Mesothelial cell of epicardium (in vitro differentiated cells): Measurements from ENCODE around the gene TXNDC2. TPM values are rescaled to one million over a fixed set of nuclear protein-coding genes. Genes with fewer than 3 reads are reported as not detected.

Experiments
- DNase-seq, 2 experiments: peaks; one replicate each; pipeline ENCODE4 v3.0.0; 2021; ENCODE audit warnings: low spot score in 2 of 2; ENCODE audit not compliant: unreplicated experiment in 2 of 2
- H3K27ac Mint-ChIP-seq: 2 replicates; pipeline ENCODE4 v1.8.0; 2021; ENCODE audit warnings: mixed read lengths
- H3K27me3 Mint-ChIP-seq: 2 replicates; pipeline ENCODE4 v1.8.0; 2021; ENCODE audit warnings: low read depth, mixed read lengths
- H3K36me3 Mint-ChIP-seq: 2 replicates; pipeline ENCODE4 v1.8.0; 2021; ENCODE audit warnings: mixed read lengths
- H3K4me1 Mint-ChIP-seq: 2 replicates; pipeline ENCODE4 v1.8.0; 2021; ENCODE audit warnings: mixed read lengths
- H3K4me3 Mint-ChIP-seq: 2 replicates; pipeline ENCODE4 v1.8.0; 2021; ENCODE audit warnings: mild to moderate bottlenecking, moderate library complexity, mixed read lengths
- H3K9me3 Mint-ChIP-seq: 2 replicates; pipeline ENCODE4 v1.8.0; 2021; ENCODE audit warnings: mixed read lengths
- CTCF ChIP-seq: fragments of 200-600 bp; sonication (generic); IDR thresholded peaks from one replicate; pipeline ENCODE4 v1.5.0; 2021; ENCODE audit warnings: antibody characterized with exemption; ENCODE audit not compliant: unreplicated experiment
- total RNA-seq: library from RNA; stranded (reverse); gene quantifications from 3 replicates; pipeline ENCODE4 v1.2.1, GENCODE V29; 2021

Gene TXNDC2
- total RNA-seq, 1 donor from 2014 or later: not detected

GRCh38 chr18:9913151-9913525 is 27.4 kb downstream of the TXNDC2 start:
- peaks cover 21% of the 10 kb centered on the region for H3K4me1 Mint-ChIP-seq
- peak overlapping the region; percentile 92 for H3K4me3 Mint-ChIP-seq
- no peaks in the 10 kb centered on the region for H3K9me3 Mint-ChIP-seq
- H3K27ac Mint-ChIP-seq: peak overlapping the region; percentile 95
- no peaks in the 10 kb centered on the region for H3K36me3 Mint-ChIP-seq
- TF ChIP-seq CTCF: no peak
- DNase-seq: no peak
- peaks cover 6% of the 10 kb centered on the region for H3K27me3 Mint-ChIP-seq

- peak; percentile 91 to 92 for DNase-seq
- Mint-ChIP-seq H3K9me3 (no peaks in the 10 kb centered on the region), H3K4me1 (peaks cover 21% of the 10 kb centered on the region), H3K27me3 (peaks cover 6% of the 10 kb centered on the region), H3K27ac (peak within 1 kb of the TSS; percentile 96), H3K4me3 (peak within 1 kb of the TSS; percentile 92), H3K36me3 (no peaks in the 10 kb centered on the region)
- TF ChIP-seq CTCF: peak; percentile 20
Measured at GRCh38 chr18:9913526-9914333, 28.0 kb downstream of the TXNDC2 start, which contains the start of gene VAPA. Gene VAPA, plus strand, starts transcription at chr18:9914016. Its CDS starts 241 bp downstream, at chr18:9914257.

GRCh38 chr18:9914334-9914583 is 28.5 kb downstream of the TXNDC2 start:
- no peak for DNase-seq
- peaks cover 21% of the 10 kb centered on the region for H3K4me1 Mint-ChIP-seq
- no peak for TF ChIP-seq CTCF
- H3K27me3 Mint-ChIP-seq: peaks cover 2% of the 10 kb centered on the region
- H3K36me3 Mint-ChIP-seq: no peaks in the 10 kb centered on the region
- H3K4me3 Mint-ChIP-seq: peak overlapping the region; percentile 92
- peak overlapping the region; percentile 88 for H3K27ac Mint-ChIP-seq
- H3K9me3 Mint-ChIP-seq: no peaks in the 10 kb centered on the region

- DNase-seq: peak; percentile 57 to 81
- Mint-ChIP-seq H3K27ac (peak overlapping the region; percentile 96), H3K27me3 (no peaks in the 10 kb centered on the region), H3K4me1 (peaks cover 21% of the 10 kb centered on the region), H3K36me3 (no peaks in the 10 kb centered on the region), H3K9me3 (no peaks in the 10 kb centered on the region), H3K4me3 (peak overlapping the region; percentile 83)
- TF ChIP-seq CTCF: no peak
Measured at GRCh38 chr18:9914584-9915290, 29.0 kb downstream of the TXNDC2 start.

- DNase-seq: no peak
- no peaks in the 10 kb centered on the region for H3K36me3 Mint-ChIP-seq
- H3K9me3 Mint-ChIP-seq: no peaks in the 10 kb centered on the region
- TF ChIP-seq CTCF: no peak
- peak overlapping the region; percentile 83 for H3K4me3 Mint-ChIP-seq
- H3K27me3 Mint-ChIP-seq: no peaks in the 10 kb centered on the region
- peak overlapping the region; percentile 96 for H3K27ac Mint-ChIP-seq
- peaks cover 21% of the 10 kb centered on the region for H3K4me1 Mint-ChIP-seq
Measured at GRCh38 chr18:9915291-9916076, 29.7 kb downstream of the TXNDC2 start.
